Fibroblast of pulmonary artery (primary cell): ENCODE measurements around the gene ALDH1A1.
A peak's percentile ranks its signal among the peaks of the same experiment; 100 is the strongest.

Experiments
- DNase-seq: peaks from one replicate; pipeline ENCODE4 v3.0.0-alpha.2; 2010; ENCODE audit warnings: low read depth
- H3K4me3 ChIP-seq: replicated peaks from 2 replicates; pipeline ENCODE4 v1.5.1; 2011; ENCODE audit warnings: low read depth, mild to moderate bottlenecking, control low read depth, low read length, moderate library complexity
- TF ChIP-seq, protein P1 (sequence below): IDR thresholded peaks from 2 replicates; pipeline ENCODE4 v1.5.1; 2011; ENCODE audit warnings: mild to moderate bottlenecking, control low read depth, low read length, inconsistent platforms; ENCODE audit errors: missing control alignments

The ALDH1A1 gene

DNA sequence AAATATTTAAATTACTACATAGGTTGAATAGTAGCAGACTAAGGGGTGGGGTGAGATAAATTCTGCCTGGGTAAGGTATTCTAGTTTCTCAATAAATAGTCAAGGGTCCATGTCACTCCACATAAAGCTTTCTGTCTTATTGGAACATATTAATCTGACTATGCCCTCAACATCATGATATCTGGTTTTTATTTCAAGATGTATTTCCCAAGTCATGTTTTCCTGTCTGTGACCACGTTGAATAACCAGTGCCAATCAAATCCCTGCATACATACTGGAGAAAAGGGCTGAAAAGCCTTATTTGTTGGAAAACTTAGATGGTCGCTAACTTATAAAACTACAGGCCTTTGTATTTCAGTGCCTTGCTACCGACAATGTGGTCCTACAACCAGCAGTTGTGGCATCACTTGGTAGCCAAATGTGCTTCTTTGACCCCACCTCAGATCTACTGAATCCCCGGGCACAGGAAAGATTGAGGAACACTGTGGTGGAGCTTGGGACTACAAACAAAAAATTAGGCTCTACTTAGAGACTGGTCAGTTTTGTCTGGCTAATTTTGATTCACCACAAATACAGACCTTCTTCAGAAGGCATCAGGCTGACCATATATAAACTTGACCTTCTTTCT lies 39.4 kb downstream of the ALDH1A1 start:
- H3K4me3 ChIP-seq: no peak overlapping the region
- DNase-seq: no peak
- TF ChIP-seq, protein P1, sequence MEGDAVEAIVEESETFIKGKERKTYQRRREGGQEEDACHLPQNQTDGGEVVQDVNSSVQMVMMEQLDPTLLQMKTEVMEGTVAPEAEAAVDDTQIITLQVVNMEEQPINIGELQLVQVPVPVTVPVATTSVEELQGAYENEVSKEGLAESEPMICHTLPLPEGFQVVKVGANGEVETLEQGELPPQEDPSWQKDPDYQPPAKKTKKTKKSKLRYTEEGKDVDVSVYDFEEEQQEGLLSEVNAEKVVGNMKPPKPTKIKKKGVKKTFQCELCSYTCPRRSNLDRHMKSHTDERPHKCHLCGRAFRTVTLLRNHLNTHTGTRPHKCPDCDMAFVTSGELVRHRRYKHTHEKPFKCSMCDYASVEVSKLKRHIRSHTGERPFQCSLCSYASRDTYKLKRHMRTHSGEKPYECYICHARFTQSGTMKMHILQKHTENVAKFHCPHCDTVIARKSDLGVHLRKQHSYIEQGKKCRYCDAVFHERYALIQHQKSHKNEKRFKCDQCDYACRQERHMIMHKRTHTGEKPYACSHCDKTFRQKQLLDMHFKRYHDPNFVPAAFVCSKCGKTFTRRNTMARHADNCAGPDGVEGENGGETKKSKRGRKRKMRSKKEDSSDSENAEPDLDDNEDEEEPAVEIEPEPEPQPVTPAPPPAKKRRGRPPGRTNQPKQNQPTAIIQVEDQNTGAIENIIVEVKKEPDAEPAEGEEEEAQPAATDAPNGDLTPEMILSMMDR: no peak

DNA sequence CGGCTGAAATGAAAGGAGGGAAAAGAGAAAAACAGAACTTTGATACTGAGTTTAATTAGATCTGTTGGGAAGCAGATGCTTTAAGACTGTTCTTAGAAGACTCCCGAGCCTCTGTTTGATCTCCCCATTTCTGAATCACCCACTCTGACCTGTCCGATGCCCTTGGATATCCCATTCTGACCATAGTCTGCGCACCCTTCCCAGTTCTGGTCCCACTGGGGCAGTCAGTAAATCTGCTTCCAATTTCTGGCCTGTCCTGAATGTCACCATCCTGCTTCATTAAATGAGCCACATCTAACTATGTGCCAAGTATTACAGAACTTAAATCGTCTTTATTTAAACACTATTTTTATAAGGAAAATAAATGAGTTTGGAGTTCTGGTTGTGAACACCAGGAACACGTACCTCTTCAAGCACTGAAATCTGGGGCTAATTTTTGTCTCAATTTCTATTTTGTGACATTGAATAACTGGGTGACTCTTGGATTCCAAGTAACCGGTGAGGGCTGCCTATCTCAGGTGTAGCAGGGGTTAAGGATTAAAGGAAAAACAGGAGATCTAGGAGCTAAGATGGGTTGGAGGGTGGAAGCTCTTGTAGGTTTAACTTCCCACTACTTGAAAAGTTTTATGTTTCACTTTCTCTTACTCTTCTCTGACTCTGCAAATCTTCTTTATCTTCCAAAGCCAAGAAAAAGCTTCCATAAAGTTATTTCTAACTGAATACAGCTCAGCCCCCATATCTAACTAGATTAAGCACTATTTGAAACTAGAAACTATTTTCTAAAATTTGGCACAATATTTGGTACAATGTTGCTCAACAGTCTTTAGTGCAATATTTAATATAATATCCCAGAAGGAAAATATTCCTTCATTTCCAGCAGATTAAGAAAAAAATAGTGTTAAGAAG lies 40.1 kb downstream of the ALDH1A1 start:
- no peak overlapping the region for H3K4me3 ChIP-seq
- no peak for DNase-seq
- TF ChIP-seq, protein P1: no peak

DNA sequence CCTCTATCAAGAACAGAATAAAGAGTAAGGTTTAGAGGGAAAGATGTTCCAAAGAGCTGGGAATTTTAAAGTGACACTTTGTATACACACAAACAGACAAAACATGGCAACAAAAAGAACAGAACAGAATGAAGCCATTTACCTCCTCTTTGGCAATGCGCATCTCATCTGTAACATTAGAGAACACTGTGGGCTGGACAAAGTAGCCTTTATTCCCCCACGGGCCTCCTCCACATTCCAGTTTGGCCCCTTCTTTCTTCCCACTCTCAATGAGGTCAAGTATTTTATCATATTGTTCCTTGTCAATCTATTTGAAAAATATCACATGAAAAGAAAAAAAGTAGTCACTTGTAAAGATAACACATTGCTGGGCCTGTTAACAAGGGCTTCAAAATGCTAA lies 41.0 kb downstream of the ALDH1A1 start:
- no peak overlapping the region for H3K4me3 ChIP-seq
- TF ChIP-seq, protein P1: no peak
- no peak for DNase-seq

DNA sequence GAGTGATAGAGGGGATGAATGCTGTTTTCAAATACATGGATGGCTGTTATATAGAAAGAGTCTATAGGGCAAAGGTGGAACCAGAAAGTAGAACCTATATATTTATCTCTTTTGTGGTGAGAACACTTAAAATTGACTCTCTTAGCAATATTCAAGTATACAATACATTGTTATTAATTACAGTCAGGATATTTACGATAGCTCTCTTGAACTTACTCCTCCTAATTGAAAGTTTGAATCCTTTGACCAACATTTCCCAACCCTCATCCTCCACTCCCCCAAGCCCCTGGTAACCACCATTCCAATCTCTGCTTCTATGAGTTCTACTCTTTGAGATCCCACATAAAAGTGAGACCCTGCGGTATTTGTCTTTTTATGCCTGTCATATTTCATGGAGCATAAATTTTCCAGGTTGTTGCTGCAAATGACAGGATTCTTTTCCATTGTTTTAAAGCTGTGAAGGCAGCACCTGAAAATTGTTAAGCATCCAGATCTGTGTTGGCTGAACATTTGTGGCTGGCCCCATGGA lies 41.5 kb downstream of the ALDH1A1 start:
- TF ChIP-seq, protein P1: no peak
- H3K4me3 ChIP-seq: no peak overlapping the region
- no peak for DNase-seq

DNA sequence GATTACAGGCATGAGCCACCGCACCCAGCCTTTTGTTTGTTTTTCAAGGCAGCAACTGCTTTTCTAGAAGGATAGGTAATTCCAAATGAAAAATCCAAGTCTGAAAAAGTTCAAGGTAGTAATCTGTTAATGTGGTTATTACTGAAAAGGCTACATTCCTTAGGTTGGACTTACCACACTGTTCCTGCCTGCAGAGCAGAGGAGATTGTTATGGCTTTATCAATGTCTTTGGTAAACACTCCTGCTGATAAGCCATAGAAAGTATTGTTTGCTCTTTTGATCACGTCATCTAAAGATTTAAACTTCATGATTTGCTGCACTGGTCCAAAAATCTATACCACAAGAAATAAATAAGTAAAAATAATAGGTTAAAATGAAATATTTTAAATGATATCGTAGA lies 43.4 kb downstream of the ALDH1A1 start:
- H3K4me3 ChIP-seq: no peak overlapping the region
- no peak for DNase-seq
- TF ChIP-seq, protein P1: no peak

DNA sequence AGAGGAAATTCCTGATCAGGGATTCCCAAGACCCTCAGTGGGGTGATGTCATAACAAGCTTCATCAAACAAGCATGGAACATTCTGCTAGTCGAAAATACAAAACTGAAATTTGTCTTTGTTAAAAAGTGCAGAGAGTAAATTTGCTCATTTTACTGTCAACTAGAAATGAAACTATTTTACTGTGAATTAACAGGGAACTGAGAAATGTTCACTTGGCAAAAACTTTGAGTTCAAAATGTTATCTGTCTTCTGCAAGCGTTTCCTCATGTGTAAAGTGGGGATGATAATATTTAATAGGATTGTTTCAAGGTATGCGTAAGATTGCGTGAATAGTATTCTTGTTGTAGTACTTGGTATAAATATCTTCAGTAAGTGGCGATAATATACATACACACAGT lies 45.4 kb downstream of the ALDH1A1 start:
- H3K4me3 ChIP-seq: no peak overlapping the region
- TF ChIP-seq, protein P1: no peak

More for the DNA sequence above, 45.4 kb downstream of the ALDH1A1 start:
- DNase-seq: peak; percentile 8
